HG02610 (cell line): ENCODE data around the gene PATE4.

Experiments
- ATAC-seq: cut with Tn5 transposase; IDR thresholded peaks from one replicate; pipeline ENCODE4 v1.9.1; 2021; ENCODE audit warnings: mild to moderate bottlenecking, moderate library complexity; ENCODE audit not compliant: unreplicated experiment

PATE4 gene

GRCh38 chr11:125887373-125888324, 54.5 kb downstream of the PATE4 start, which contains the start of gene HYLS1:
Gene HYLS1 (plus strand): TSS chr11:125887668. CDS start chr11:125899369, 11,701 bp downstream.
- peak; percentile 87 for ATAC-seq
